NCI-H82 (cell line): Measurements from ENCODE around the gene MRTFA.
"Not testable (repeated sequence)": the region's sequence is repeated elsewhere in the genome, so short reads cannot be mapped to it uniquely, and the experiment has no call there.

Source experiments
- DNase-seq: peaks from one replicate; lab custom pipeline; 2025; lab: John Stamatoyannopoulos, UW

The MRTFA gene

DNA sequence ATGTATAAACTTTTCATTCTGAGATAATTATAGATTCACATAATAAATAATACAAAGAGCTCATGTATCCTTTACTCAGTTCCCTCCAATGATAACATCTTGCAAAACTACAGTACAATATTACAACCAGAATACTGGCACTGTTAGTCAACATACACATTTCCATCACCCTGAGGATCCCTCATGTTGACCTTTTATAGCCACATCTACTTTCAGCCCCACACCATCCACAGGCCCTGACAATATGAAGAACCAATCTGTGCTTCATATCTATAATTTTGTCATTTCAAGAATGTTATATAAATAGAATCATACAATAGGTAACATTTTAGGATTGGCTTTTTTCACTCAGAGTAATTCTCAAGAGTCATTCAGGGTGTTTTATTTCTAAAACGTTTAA lies 115.5 kb downstream of the MRTFA start:
- DNase-seq: no peak

DNA sequence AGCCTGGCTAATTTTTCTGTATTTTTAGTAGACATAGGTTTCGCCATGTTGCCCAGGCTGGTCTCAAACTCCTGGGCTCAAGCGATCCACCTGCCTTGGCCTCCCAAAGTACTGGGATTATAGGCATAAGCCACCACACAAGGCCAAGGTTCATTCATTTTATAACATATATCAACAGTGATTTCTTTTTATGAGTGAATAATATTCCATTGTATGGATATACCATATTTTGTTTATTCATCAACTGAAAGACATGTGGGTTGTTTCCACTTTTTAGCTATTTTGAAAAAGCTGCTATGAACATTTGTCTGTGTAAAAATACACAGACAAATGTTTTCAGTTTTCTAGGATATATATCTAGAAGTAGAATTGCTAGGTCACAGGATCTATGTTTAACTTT lies 116.0 kb downstream of the MRTFA start:
- DNase-seq: no peak

DNA sequence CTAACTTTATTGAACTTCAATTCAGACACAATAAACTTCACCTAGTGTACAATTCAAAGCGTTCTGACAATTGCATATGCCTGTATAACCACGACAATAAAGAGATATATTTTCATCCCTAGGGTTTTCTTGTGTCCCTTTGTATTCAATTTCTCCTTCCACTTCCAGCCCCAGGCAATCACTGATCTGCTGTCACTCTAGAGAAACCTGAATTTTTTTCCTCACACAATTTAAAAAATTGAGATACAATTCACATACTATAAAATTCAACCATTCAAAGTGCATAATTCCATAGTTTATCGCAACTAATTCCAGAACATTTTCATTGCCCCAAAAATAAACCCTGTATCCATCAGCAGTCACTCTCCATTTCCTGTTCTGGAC lies 116.6 kb downstream of the MRTFA start:
- DNase-seq: no peak

- no peak for DNase-seq
Observed at GRCh38 chr22:40519284-40519947, 117.1 kb downstream of the MRTFA start.

- DNase-seq: peak; percentile 31
Observed at GRCh38 chr22:40518840-40519239, 117.7 kb downstream of the MRTFA start.

DNA sequence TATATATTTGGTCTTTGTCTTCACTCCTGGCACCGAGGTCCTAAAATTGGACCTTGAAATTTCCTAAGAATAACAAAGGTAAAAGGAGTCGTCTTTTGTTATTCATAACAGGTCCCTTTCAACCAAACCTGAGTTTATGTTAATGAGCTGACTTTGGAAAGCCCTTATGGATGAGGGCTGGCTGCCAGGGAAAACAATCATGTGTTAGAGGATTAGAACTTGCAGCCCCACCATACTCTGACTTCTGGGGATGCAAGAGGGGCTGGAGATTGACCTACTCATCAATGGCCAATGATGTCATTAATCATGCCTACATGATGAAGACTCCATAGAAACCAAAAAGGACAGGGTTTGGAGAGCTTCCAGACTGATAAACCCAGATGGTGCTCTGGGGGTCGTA lies 118.9 kb downstream of the MRTFA start:
- peak; percentile 54 for DNase-seq

GRCh38 chr22:40516416-40516815 lies 120.1 kb downstream of the MRTFA start:
- DNase-seq: no peak

GRCh38 chr22:40512426-40513136 lies 123.9 kb downstream of the MRTFA start:
- peak; percentile 27 for DNase-seq

DNA sequence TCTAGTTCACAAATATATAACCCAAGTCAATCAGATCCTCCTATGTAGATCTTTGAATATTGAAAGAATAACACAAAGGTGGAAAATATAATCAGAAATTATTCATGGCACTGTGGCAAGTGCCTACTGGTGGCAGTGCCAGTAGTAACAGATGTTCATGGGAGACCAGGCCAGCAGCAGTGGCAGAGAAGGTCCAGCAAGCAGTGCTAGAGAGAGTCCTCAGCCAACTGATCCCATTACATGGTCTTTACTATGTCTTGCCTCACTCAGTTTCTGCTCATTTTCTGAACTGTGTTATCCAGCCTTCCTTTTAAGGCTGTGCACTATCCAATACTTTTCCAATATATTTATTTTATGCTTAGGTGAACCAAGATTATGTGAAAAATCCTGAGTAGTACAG lies 124.9 kb downstream of the MRTFA start:
- peak; percentile 38 for DNase-seq

DNA sequence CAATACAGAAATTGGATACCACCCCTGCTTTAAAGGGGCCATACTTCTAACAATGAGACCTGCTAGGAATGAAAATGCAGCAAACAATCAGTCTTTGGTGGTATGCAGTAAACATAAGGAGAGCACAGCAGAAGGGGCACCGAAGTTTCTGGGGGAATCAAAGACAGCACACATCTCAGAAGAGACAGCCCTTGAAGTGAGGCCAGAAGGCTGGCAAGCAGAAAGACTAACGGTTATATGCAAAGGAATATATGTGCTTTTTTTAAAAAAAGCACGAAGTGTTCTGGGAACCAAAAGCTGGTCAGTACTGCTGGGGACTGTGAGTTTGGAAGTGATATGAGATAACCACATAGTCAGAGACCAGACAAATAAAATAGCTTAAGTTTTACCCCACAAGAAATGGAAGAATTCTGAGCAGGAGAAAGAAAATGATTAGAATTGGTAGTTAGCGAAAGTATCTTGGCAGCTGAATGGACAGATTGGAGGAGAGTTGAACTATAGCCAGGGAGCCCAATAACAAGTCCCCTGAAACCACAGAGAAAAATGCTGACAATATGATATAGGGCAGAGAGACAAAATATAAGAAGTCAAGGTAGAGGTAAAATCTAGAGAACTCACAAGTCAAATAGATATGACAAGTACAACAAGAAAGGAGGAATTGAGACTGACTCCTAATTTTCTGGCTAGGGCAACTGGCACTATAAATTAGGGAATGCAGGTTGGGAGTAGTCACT lies 125.7 kb downstream of the MRTFA start:
- no peak for DNase-seq

- DNase-seq: no peak
Observed at GRCh38 chr22:40509401-40510134, 127.0 kb downstream of the MRTFA start.

GRCh38 chr22:40508046-40508445 lies 128.5 kb downstream of the MRTFA start:
- not testable (repeated sequence) for DNase-seq

DNA sequence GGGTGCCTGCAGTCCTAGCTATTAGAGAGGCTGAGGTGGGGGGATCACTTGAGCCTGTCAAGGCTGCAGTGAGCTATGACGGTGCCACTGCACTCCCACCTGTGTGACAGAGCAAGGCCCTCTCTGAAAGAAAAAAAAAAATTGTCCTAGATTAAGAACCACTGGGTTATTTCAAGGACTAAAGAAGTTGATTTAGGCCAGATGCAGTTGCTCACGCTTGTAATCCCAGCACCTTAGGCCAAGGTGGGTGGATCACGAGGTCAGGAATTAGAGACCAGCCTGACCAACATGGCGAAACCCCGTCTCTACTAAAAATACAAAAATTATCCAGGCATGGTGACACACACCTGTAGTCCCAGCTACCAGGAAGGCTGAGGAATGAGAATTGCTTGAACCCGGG lies 129.0 kb downstream of the MRTFA start:
- no peak for DNase-seq

GRCh38 chr22:40506762-40507161 lies 129.8 kb downstream of the MRTFA start:
- DNase-seq: no peak

DNA sequence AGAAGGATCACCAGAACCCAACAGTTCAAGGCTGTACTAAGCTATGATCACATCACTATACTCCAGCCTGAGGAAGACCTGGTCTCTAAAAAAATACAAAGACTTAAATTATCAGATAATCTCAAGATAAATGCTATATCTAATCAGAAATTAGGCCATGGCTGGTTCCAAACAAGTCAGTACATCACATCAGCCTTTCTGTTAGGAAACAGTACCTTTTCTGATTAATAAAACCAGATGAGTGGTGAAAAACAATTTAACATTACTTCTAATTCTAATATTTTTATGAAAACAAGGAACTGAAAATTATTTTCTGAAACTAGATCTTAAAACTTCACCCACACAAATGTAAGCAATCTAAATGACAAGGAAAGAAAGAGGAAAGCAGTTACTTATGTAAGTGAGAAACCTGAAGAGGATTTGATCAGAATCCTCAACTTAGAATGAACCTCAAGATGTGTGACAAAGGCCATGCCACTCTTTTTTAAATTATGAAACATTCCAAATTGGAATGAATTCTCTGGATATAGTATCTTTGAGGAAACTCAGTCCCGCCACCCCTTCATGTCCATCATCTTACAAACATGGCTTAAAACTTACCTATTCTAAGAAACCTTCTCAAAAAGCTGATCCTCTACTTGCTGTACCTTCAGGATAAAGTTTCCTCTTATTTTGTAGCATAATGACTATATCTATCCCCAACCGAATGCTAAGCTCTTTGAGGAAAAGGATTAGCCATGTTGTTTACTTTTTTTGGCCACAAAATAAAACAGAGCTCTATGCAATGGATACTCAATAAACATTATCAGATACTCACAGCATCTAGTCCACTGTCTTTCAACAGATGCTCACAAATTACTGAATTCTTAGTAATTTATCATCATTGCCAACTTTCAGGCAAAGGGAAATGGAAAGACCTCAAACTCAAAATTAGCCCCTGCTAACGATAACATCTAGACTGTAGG lies 132.0 kb downstream of the MRTFA start:
- peak; percentile 32 for DNase-seq

DNA sequence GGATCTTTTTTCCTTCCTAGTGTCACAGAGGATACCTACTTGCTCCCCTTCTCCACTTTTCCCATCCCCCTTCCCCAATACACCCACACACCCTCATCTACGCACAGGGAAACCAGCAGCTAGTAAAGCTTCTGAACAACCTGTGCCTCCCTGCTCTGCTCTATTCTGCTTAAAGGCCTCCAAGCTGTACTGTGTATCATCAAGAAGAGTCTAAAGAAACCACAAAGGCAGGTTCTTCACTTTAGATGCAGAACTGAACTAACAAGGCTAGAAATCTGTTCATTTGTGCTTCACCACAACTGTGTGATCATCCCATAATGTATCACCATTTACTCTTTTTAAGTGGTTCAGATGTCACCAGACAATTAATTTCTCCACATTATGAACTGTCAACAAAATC lies 133.6 kb downstream of the MRTFA start:
- no peak for DNase-seq

DNA sequence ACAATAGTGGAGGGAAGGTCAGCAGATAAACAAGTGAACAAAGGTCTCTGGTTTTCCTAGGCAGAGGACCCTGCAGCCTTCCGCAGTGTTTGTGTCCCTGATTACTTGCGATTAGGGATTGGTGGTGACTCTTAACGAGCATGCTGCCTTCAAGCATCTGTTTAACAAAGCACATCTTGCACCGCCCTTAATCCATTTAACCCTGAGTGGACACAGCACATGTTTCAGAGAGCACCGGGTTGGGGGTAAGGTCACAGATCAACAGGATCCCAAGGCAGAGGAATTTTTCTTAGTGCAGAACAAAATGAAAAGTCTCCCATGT lies 136.1 kb downstream of the MRTFA start:
- DNase-seq: peak; percentile 71

DNA sequence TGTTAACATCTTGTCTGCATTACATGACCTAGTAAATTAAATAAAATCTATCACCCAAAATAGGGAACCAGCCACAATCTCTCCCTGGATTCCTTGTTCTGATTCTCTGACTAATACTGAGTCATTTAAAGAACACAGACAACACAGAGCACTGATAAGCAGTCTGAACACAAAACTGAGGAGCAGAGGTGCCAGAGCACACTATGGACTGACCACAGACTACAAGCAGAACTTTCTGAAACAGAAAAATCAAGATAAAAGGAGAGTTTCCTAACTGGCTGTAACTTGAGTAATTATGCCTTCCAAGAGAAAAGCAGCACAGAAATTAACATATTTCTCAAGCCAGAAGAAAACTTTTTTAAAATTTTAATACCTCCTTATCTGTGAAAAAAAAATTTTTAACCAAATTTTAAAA lies 137.3 kb downstream of the MRTFA start:
- DNase-seq: no peak

DNA sequence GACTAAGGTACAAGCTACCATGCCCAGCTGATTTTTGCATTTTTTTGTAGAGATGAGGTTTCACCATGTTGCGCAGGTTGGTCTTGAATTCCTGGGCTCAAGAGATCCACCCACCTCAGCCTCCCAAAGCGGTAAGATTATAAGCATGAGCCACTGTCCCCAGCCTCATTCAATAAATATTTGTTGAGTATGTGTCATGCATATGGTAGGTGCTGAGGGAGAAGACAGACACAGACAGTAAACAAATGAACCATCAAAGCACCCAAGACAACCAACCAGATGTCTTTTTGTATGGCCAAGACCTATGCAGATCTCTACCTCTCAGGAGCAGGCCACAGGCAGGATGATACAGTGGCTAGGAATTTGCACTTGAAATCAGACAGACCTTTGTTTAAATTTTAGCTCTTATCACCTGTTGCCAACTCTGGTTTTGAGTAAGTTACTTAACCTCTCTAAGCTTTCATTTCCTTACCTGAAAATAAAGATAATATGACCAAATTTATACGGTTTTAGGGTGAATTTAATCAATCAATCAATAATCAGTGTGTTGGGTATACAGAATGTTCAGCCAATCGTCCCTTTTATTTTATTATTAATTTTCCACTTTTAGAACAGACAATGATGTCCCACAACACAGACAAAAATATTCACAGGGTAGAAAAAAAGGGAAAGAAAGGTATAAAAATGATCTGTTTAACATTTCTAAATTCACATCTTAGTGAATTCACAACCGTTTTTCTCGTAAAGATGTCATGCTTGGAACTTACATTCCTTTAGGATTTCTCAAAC lies 137.9 kb downstream of the MRTFA start:
- DNase-seq: peak; percentile 12

DNA sequence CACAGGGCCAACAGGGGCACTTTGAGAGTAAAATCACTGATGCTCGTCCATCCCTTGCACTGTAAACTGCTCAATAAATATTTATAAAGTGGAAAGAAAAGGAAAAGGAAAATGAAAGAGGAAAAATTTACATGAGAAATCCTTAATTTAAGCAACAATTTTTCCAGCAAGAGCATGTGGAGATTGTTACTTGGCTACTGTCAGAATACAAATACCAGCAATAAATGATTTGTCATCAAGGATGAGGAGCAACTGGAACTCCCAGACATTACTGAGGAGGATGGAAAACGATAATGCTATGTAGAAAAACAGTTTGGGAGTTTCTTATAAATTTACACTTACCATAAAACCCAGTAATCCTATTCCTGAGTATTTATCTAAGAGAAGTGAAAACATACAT lies 143.1 kb downstream of the MRTFA start:
- DNase-seq: no peak
